GM18502 (cell line): Measurements from ENCODE around the gene ATP6V1A.
A peak's percentile ranks its signal among the peaks of the same experiment; 100 is the strongest.

Experiments used
- ATAC-seq: cut with Tn5 transposase; IDR thresholded peaks from one replicate; pipeline ENCODE4 v1.9.1; 2021; ENCODE audit warnings: mild to moderate bottlenecking; ENCODE audit not compliant: unreplicated experiment, poor library complexity

Gene ATP6V1A

GRCh38 chr3:113745756-113746547 is 883 bp upstream of the ATP6V1A start, which contains the start of gene NAA50:
NAA50 (minus strand) TSS chr3:113746249; CDS start chr3:113745949, 300 bp downstream.
- ATAC-seq: peak; percentile 52

GRCh38 chr3:113747283-113748046 is 630 bp downstream of the ATP6V1A start:
- no peak for ATAC-seq

GRCh38 chr3:113751141-113751540 is 4.3 kb downstream of the ATP6V1A start:
- no peak for ATAC-seq

- no peak for ATAC-seq
These were observed 6.6 kb downstream of the ATP6V1A start for GRCh38 chr3:113753376-113753985.

- ATAC-seq: no peak
These were observed 7.8 kb downstream of the ATP6V1A start for GRCh38 chr3:113754494-113755159.

GRCh38 chr3:113758389-113759024 is 11.7 kb downstream of the ATP6V1A start:
- ATAC-seq: no peak

- no peak for ATAC-seq
These were observed 17.9 kb downstream of the ATP6V1A start for GRCh38 chr3:113764698-113765097.

GRCh38 chr3:113769551-113769950 is 22.7 kb downstream of the ATP6V1A start:
- peak; percentile 65 for ATAC-seq

- no peak for ATAC-seq
These were observed 25.2 kb downstream of the ATP6V1A start for GRCh38 chr3:113771993-113772392.

GRCh38 chr3:113773381-113773780 is 26.5 kb downstream of the ATP6V1A start:
- no peak for ATAC-seq

- ATAC-seq: no peak
These were observed 28.7 kb downstream of the ATP6V1A start for GRCh38 chr3:113775516-113775915.

GRCh38 chr3:113776564-113776963 is 29.7 kb downstream of the ATP6V1A start:
- ATAC-seq: no peak

- ATAC-seq: peak; percentile 87
These were observed 36.6 kb downstream of the ATP6V1A start for GRCh38 chr3:113783463-113783862.

GRCh38 chr3:113783980-113784379 is 37.1 kb downstream of the ATP6V1A start:
- ATAC-seq: no peak

GRCh38 chr3:113791381-113791780 is 44.5 kb downstream of the ATP6V1A start:
- no peak for ATAC-seq

GRCh38 chr3:113794526-113794925 is 47.7 kb downstream of the ATP6V1A start:
- no peak for ATAC-seq

- ATAC-seq: no peak
These were observed 48.9 kb downstream of the ATP6V1A start for GRCh38 chr3:113795693-113796092.

- ATAC-seq: no peak
These were observed 56.1 kb downstream of the ATP6V1A start for GRCh38 chr3:113802795-113803455.

- no peak for ATAC-seq
These were observed 57.8 kb downstream of the ATP6V1A start for GRCh38 chr3:113804661-113805060.
